ENCODE data around the gene EXD1. TPM values are rescaled to one million over a fixed set of nuclear protein-coding genes. Genes with fewer than 3 reads are reported as not detected.
A peak's percentile ranks its signal among the peaks of the same experiment; 100 is the strongest.

The EXD1 gene
- total and polyA plus RNA-seq, 9 of the 15 experiments (the other 6 are each of a cell fraction or from before 2014, with no cell fraction given), result not detected

GRCh38 chr15:41139619-41140018 is 90.9 kb downstream of the EXD1 start (continued):
- TF ChIP-seq SRF (CRISPR knock-in tag; IDR thresholded peaks at IDR 0.05) (peak in 1 of 2 experiments; percentile 56; a peak in 1 of 4 replicates), RFX1 (IDR thresholded peaks at IDR 0.05) (peak; percentile 28; the same call in 1 of the 2 replicates), GATAD2B (IDR thresholded peaks at IDR 0.05; ENCODE audit: borderline replicate concordance) (no peak), TGIF2 (CRISPR knock-in tag; IDR thresholded peaks at IDR 0.05) (no peak), SIN3A (IDR thresholded peaks at IDR 0.05; ENCODE audit: borderline replicate concordance in 2 of 2, control insufficient read depth in 1 of 2, low read depth in 2 of 2, low read length in 2 of 2) (no peak), DLX4 (CRISPR knock-in tag; IDR thresholded peaks at IDR 0.05) (no peak), ZNF583 (CRISPR knock-in tag; IDR thresholded peaks at IDR 0.05) (no peak), ERF (CRISPR knock-in tag; IDR thresholded peaks at IDR 0.05) (no peak), FOXJ3 (CRISPR knock-in tag; IDR thresholded peaks at IDR 0.05) (no peak), RNF2 (IDR thresholded peaks at IDR 0.05) (no peak), HOXB6 (CRISPR knock-in tag; IDR thresholded peaks at IDR 0.05; ENCODE audit: borderline replicate concordance) (no peak), E2F5 (CRISPR knock-in tag; IDR thresholded peaks at IDR 0.05) (no peak)

Data from K562 (cell line).